Mucosa of stomach (tissue), 1 donor: ENCODE data around the gene MAGI3.
"Not testable (repeated sequence)": the region's sequence is repeated elsewhere in the genome, so short reads cannot be mapped to it uniquely, and the experiment has no call there.

Experiments used
- H3K27me3 ChIP-seq: one replicate; pipeline ENCODE4 v1.7.0; 2013; ENCODE audit warnings: mild to moderate bottlenecking, low read length; ENCODE audit not compliant: control insufficient read depth, insufficient read depth
- H3K36me3 ChIP-seq: one replicate; pipeline ENCODE4 v1.7.0; 2013; ENCODE audit warnings: low read length; ENCODE audit not compliant: control insufficient read depth, insufficient read depth
- H3K4me1 ChIP-seq: one replicate; pipeline ENCODE4 v1.7.0; 2013; ENCODE audit warnings: mild to moderate bottlenecking, low read length; ENCODE audit not compliant: control insufficient read depth, insufficient read depth
- H3K4me3 ChIP-seq: one replicate; pipeline ENCODE4 v1.7.0; 2013; ENCODE audit warnings: low read length
- H3K9ac ChIP-seq: one replicate; pipeline ENCODE4 v1.7.0; 2013; ENCODE audit warnings: mild to moderate bottlenecking, low read length, moderate library complexity
- H3K9me3 ChIP-seq: one replicate; pipeline ENCODE4 v1.7.0; 2013; ENCODE audit warnings: mild to moderate bottlenecking, low read length, moderate library complexity; ENCODE audit not compliant: control insufficient read depth
- donor health status: Pancreatic carcinoma.

The MAGI3 gene

GRCh38 chr1:113456967-113457366, 66.7 kb downstream of the MAGI3 start:
- no peaks in the 10 kb centered on the region for H3K36me3 ChIP-seq
- H3K4me3 ChIP-seq: no peak overlapping the region
- no peak overlapping the region for H3K9ac ChIP-seq
- H3K27me3 ChIP-seq: no peaks in the 10 kb centered on the region
- H3K4me1 ChIP-seq: peaks cover 20% of the 10 kb centered on the region
- H3K9me3 ChIP-seq: no peaks in the 10 kb centered on the region

GRCh38 chr1:113459279-113459678, 69.0 kb downstream of the MAGI3 start:
- no peaks in the 10 kb centered on the region for H3K9me3 ChIP-seq
- no peak overlapping the region for H3K9ac ChIP-seq
- H3K27me3 ChIP-seq: no peaks in the 10 kb centered on the region
- H3K4me3 ChIP-seq: no peak overlapping the region
- peaks cover 8% of the 10 kb centered on the region for H3K4me1 ChIP-seq
- no peaks in the 10 kb centered on the region for H3K36me3 ChIP-seq

- no peaks in the 10 kb centered on the region for H3K27me3 ChIP-seq
- H3K4me3 ChIP-seq: no peak overlapping the region
- H3K9ac ChIP-seq: no peak overlapping the region
- no peaks in the 10 kb centered on the region for H3K9me3 ChIP-seq
- H3K36me3 ChIP-seq: no peaks in the 10 kb centered on the region
- H3K4me1 ChIP-seq: no peaks in the 10 kb centered on the region
Observed at GRCh38 chr1:113467991-113468390, 77.7 kb downstream of the MAGI3 start.

GRCh38 chr1:113478427-113479195, 88.3 kb downstream of the MAGI3 start:
- not testable (repeated sequence) for H3K9ac ChIP-seq, H3K36me3 ChIP-seq, H3K9me3 ChIP-seq, H3K4me1 ChIP-seq, H3K27me3 ChIP-seq, H3K4me3 ChIP-seq

- no peaks in the 10 kb centered on the region for H3K36me3 ChIP-seq
- no peaks in the 10 kb centered on the region for H3K4me1 ChIP-seq
- no peak overlapping the region for H3K9ac ChIP-seq
- H3K4me3 ChIP-seq: no peak overlapping the region
- no peaks in the 10 kb centered on the region for H3K27me3 ChIP-seq
- H3K9me3 ChIP-seq: no peaks in the 10 kb centered on the region
Observed at GRCh38 chr1:113479713-113480676, 89.7 kb downstream of the MAGI3 start.

GRCh38 chr1:113485131-113485530, 94.8 kb downstream of the MAGI3 start:
- not testable (repeated sequence) for H3K4me1 ChIP-seq, H3K9me3 ChIP-seq, H3K36me3 ChIP-seq, H3K9ac ChIP-seq, H3K27me3 ChIP-seq, H3K4me3 ChIP-seq

GRCh38 chr1:113488576-113489177, 98.4 kb downstream of the MAGI3 start:
- Histone ChIP-seq H3K4me3 (no peak overlapping the region), H3K36me3 (no peaks in the 10 kb centered on the region), H3K9ac (no peak overlapping the region), H3K9me3 (no peaks in the 10 kb centered on the region), H3K4me1 (no peaks in the 10 kb centered on the region), H3K27me3 (no peaks in the 10 kb centered on the region)

GRCh38 chr1:113490384-113490783, 100.1 kb downstream of the MAGI3 start:
- Histone ChIP-seq H3K4me1 (no peaks in the 10 kb centered on the region), H3K27me3 (no peaks in the 10 kb centered on the region), H3K36me3 (no peaks in the 10 kb centered on the region), H3K9ac (no peak overlapping the region), H3K9me3 (no peaks in the 10 kb centered on the region), H3K4me3 (no peak overlapping the region)

GRCh38 chr1:113493533-113493932, 103.2 kb downstream of the MAGI3 start:
- H3K9me3 ChIP-seq: no peaks in the 10 kb centered on the region
- H3K4me1 ChIP-seq: no peaks in the 10 kb centered on the region

GRCh38 chr1:113505357-113505756, 115.0 kb downstream of the MAGI3 start:
- Histone ChIP-seq H3K9ac (no peak overlapping the region), H3K4me1 (peaks cover 6% of the 10 kb centered on the region), H3K9me3 (no peaks in the 10 kb centered on the region), H3K36me3 (no peaks in the 10 kb centered on the region), H3K4me3 (no peak overlapping the region), H3K27me3 (no peaks in the 10 kb centered on the region)

More at GRCh38 chr1:113493533-113493932, 103.2 kb downstream of the MAGI3 start:
- Histone ChIP-seq H3K27me3 (no peaks in the 10 kb centered on the region), H3K4me3 (no peak overlapping the region), H3K36me3 (no peaks in the 10 kb centered on the region), H3K9ac (no peak overlapping the region)

- Histone ChIP-seq H3K4me1 (peaks cover 6% of the 10 kb centered on the region), H3K9me3 (no peaks in the 10 kb centered on the region), H3K36me3 (no peaks in the 10 kb centered on the region), H3K27me3 (no peaks in the 10 kb centered on the region), H3K9ac (no peak overlapping the region), H3K4me3 (no peak overlapping the region)
Observed at GRCh38 chr1:113507552-113508214, 117.4 kb downstream of the MAGI3 start.
